DND-41 (cell line): Measurements from ENCODE around the gene SCLY.

Source experiments
- ATAC-seq: fragments of 200-7000 bp; cut with Tn5 transposase; 3 replicates; pipeline ENCODE4 v1.9.1; 2021; ENCODE audit warnings: low read depth; ENCODE audit not compliant: insufficient read depth
- DNase-seq: peaks from one replicate; pipeline ENCODE4 v3.0.0-alpha.2; 2020
- H2AFZ ChIP-seq: 2 replicates; pipeline ENCODE4 v1.6.0; 2012; ENCODE audit warnings: low read depth, low read length
- H3K27ac ChIP-seq: 2 replicates; pipeline ENCODE4 v1.5.1; 2012; ENCODE audit warnings: low read length, inconsistent platforms
- H3K27me3 ChIP-seq: fragments of 200-600 bp; sonication (generic); 2 replicates; pipeline ENCODE4 v1.6.0; 2012; ENCODE audit warnings: low read length, mild to moderate bottlenecking, inconsistent platforms; ENCODE audit not compliant: insufficient read depth, poor library complexity
- H3K36me3 ChIP-seq: 2 replicates; pipeline ENCODE4 v1.5.1; 2012; ENCODE audit warnings: low read length, inconsistent platforms; ENCODE audit not compliant: insufficient read depth
- H3K4me1 ChIP-seq: 2 replicates; pipeline ENCODE4 v1.5.1; 2012; ENCODE audit warnings: mild to moderate bottlenecking, low read length; ENCODE audit not compliant: insufficient read depth
- H3K4me2 ChIP-seq: 2 replicates; pipeline ENCODE4 v1.6.0; 2012; ENCODE audit warnings: mild to moderate bottlenecking, moderate library complexity, low read length, inconsistent platforms; ENCODE audit not compliant: insufficient read depth
- H3K4me3 ChIP-seq, 2 experiments: fragments of 200-600 bp in 1 of 2; shearing (Covaris generic) in 1 of 2; 2 replicates each; pipeline ENCODE4 v1.5.1; 2012 to 2016; ENCODE audit warnings: inconsistent platforms in 2 of 2, low read length in 2 of 2, mild to moderate bottlenecking in 2 of 2, low read depth in 1 of 2, moderate library complexity in 1 of 2
- H3K79me2 ChIP-seq: 2 replicates; pipeline ENCODE4 v1.6.0; 2012; ENCODE audit warnings: low read length, inconsistent platforms; ENCODE audit not compliant: insufficient read depth
- H3K9ac ChIP-seq: 2 replicates; pipeline ENCODE4 v1.6.0; 2012; ENCODE audit warnings: low read depth, mild to moderate bottlenecking, inconsistent platforms, low read length, moderate library complexity
- H3K9me3 ChIP-seq: 2 replicates; pipeline ENCODE4 v1.5.1; 2012; ENCODE audit warnings: low read length, moderate library complexity, mild to moderate bottlenecking, inconsistent platforms; ENCODE audit not compliant: insufficient read depth, severe bottlenecking
- H4K20me1 ChIP-seq: 2 replicates; pipeline ENCODE4 v1.6.0; 2012; ENCODE audit warnings: low read length; ENCODE audit not compliant: insufficient read depth
- CTCF ChIP-seq: IDR thresholded peaks from 2 replicates; pipeline ENCODE4 v1.5.1; 2012; ENCODE audit warnings: borderline replicate concordance, low read length, moderate library complexity, mild to moderate bottlenecking; ENCODE audit not compliant: poor library complexity, severe bottlenecking; ENCODE audit errors: extremely low read depth
- EZH2 ChIP-seq: IDR thresholded peaks from 3 replicates; pipeline ENCODE4 v1.6.1; 2012; ENCODE audit warnings: borderline replicate concordance, low read depth, mild to moderate bottlenecking, moderate library complexity, low read length, inconsistent platforms; ENCODE audit not compliant: severe bottlenecking

The SCLY gene

DNA sequence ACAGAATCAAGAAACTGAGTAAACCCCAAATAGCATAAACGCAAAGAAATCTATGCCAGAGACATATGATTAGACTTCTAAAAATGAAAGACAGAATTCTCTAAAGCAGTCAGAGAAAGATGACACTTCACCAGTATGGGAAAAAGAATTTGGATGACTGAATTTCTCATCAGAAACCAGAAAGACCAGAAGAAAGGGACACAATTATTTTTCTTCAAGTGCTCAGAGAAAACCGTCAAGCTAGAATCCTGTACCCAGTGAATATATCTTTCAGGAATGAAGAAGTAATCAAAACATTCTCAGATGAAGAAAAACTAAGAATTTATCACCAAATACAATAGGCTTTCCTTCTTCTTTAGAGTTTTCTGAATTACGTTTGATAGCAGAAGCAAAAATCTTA, 25.1 kb downstream of the SCLY start:
- TF ChIP-seq EZH2 = no peak
- no peak for TF ChIP-seq CTCF

DNA sequence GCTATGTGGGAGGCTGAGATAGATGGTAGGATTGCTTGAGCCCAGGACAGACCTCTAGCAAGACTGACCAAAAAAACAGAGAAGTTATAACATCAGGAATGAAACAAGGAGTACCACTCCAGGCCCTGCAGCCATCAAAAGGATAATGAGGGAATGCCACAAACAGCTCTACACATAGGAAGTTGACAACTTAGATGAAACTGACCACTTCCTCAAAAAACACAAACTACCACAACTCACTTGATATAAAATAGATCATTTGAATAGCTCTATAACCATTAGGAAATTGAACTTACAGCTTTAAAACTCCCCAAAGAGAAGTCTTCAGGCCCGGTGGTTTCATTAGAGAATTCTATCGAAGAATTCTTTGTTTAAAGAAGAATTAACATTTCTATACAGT, 26.4 kb downstream of the SCLY start:
- no peak overlapping the region for H3K9ac ChIP-seq
- no peak overlapping the region for H3K4me2 ChIP-seq
- no peak for TF ChIP-seq EZH2
- no peak for TF ChIP-seq CTCF
- no peaks in the 10 kb centered on the region for H3K9me3 ChIP-seq
- ATAC-seq (no peak), DNase-seq (no peak)
- no peak overlapping the region for H2AFZ ChIP-seq
- H3K79me2 ChIP-seq = no peaks in the 10 kb centered on the region
- H4K20me1 ChIP-seq = no peaks in the 10 kb centered on the region
- no peaks in the 10 kb centered on the region for H3K4me1 ChIP-seq
- no peak overlapping the region for H3K4me3 ChIP-seq
- peaks cover 48% of the 10 kb centered on the region for H3K36me3 ChIP-seq
- H3K27me3 ChIP-seq = no peaks in the 10 kb centered on the region
- no peak overlapping the region for H3K27ac ChIP-seq

More for the DNA sequence above, 25.1 kb downstream of the SCLY start:
- no peak for DNase-seq
- no peaks in the 10 kb centered on the region for H3K9me3 ChIP-seq
- no peak overlapping the region for H2AFZ ChIP-seq
- H3K4me3 ChIP-seq = no peak overlapping the region
- no peaks in the 10 kb centered on the region for H3K79me2 ChIP-seq
- H3K4me2 ChIP-seq = no peak overlapping the region
- ATAC-seq = no peak
- no peak overlapping the region for H3K9ac ChIP-seq
- H4K20me1 ChIP-seq = no peaks in the 10 kb centered on the region; the same call in 1 of the 2 replicates
- peaks cover 52% of the 10 kb centered on the region for H3K36me3 ChIP-seq
- H3K27me3 ChIP-seq = no peaks in the 10 kb centered on the region
- H3K4me1 ChIP-seq = no peaks in the 10 kb centered on the region
- H3K27ac ChIP-seq = no peak overlapping the region

- Histone ChIP-seq H3K27ac (no peak overlapping the region), H4K20me1 (no peaks in the 10 kb centered on the region), H3K4me2 (no peak overlapping the region), H3K27me3 (no peaks in the 10 kb centered on the region), H3K36me3 (peaks cover 46% of the 10 kb centered on the region), H3K79me2 (no peaks in the 10 kb centered on the region), H3K9me3 (no peaks in the 10 kb centered on the region), H3K9ac (no peak overlapping the region), H3K4me3 (no peak overlapping the region), H3K4me1 (no peaks in the 10 kb centered on the region), H2AFZ (no peak overlapping the region)
- ATAC-seq = no peak
- TF ChIP-seq CTCF (no peak), EZH2 (no peak)
- DNase-seq = no peak
Observed at GRCh38 chr2:238090887-238091286, 30.1 kb downstream of the SCLY start.
